SK-N-SH (cell line): ENCODE data around the gene ECEL1. TPM values are rescaled to one million over a fixed set of nuclear protein-coding genes. Genes with fewer than 3 reads are reported as not detected.

ENCODE experiments used
- CTCF ChIA-PET: fragments of 300-600, 350-600 bp; formaldehyde crosslinking; extraction: SDS; loops from one replicate; lab custom pipeline; 2021; lab: Yijun Ruan, JAX
- POLR2A ChIA-PET: fragments of 350-600 bp; sonication (Branson Sonifier 250); formaldehyde crosslinking; extraction: SDS; loops from one replicate; lab custom pipeline; 2020; ENCODE audit warnings: antibody characterized with exemption, inconsistent platforms; lab: Yijun Ruan, JAX
- DNase-seq: peaks from one replicate; pipeline ENCODE4 v3.0.0; 2012
- H2AFZ ChIP-seq: fragments of 200-600 bp; sonication (generic); 2 replicates; pipeline ENCODE4 v1.8.1; 2016; ENCODE audit warnings: antibody characterized with exemption, mild to moderate bottlenecking, low read depth
- H3F3A ChIP-seq: fragments of 200-600 bp; sonication (generic); replicated peaks from 2 replicates; pipeline ENCODE3; 2016; ENCODE audit warnings: antibody characterized with exemption, mild to moderate bottlenecking; ENCODE audit not compliant: insufficient read depth
- H3K27ac ChIP-seq, 2 experiments: fragments of 200-500 bp in 1 of 2; fragments of 200-600 bp in 1 of 2; sonication (Bioruptor generic) in 1 of 2; sonication (generic), shearing (Covaris generic) in 1 of 2; 2 replicates each; pipeline versions ENCODE4 v1.5.1 to v1.6.1; 2014 to 2016; ENCODE audit warnings: low read depth in 2 of 2, inconsistent platforms in 1 of 2, low read length in 1 of 2, mild to moderate bottlenecking in 1 of 2, mixed read lengths in 1 of 2
- H3K27me3 ChIP-seq: fragments of 200-600 bp; sonication (generic), shearing (Covaris generic); 2 replicates; pipeline ENCODE4 v1.6.1; 2016; ENCODE audit warnings: mixed run types; ENCODE audit not compliant: insufficient read depth
- H3K36me3 ChIP-seq, 2 experiments: fragments of 200-500 bp in 1 of 2; fragments of 200-600 bp in 1 of 2; sonication (Bioruptor generic) in 1 of 2; sonication (generic) in 1 of 2; replicated peaks in 1 of 2; 2 replicates each; pipeline versions ENCODE3 to v1.5.1; 2014 to 2016; ENCODE audit warnings: low read length in 1 of 2, mild to moderate bottlenecking in 1 of 2; ENCODE audit not compliant: insufficient read depth in 2 of 2, control insufficient read depth in 1 of 2
- H3K4me1 ChIP-seq, 2 experiments: fragments of 200-500 bp in 1 of 2; fragments of 200-600 bp in 1 of 2; sonication (Bioruptor generic) in 1 of 2; sonication (generic), shearing (Covaris generic) in 1 of 2; 2 replicates each; pipeline versions ENCODE4 v1.5.1 to v1.6.1; 2014 to 2016; ENCODE audit warnings: low read depth in 1 of 2, low read length in 1 of 2, mixed run types in 1 of 2; ENCODE audit not compliant: insufficient read depth in 2 of 2, control insufficient read depth in 1 of 2
- H3K4me2 ChIP-seq: fragments of 200-600 bp; sonication (generic), shearing (Covaris generic); 2 replicates; pipeline ENCODE4 v1.6.1; 2017; ENCODE audit warnings: mixed run types
- H3K4me3 ChIP-seq, 2 experiments: fragments of 200-500 bp in 1 of 2; fragments of 200-600 bp in 1 of 2; sonication (Bioruptor generic) in 1 of 2; sonication (generic), shearing (Covaris generic) in 1 of 2; 2 replicates each; pipeline versions ENCODE4 v1.5.1 to v1.8.1; 2014 to 2016; ENCODE audit warnings: low read depth in 2 of 2, inconsistent platforms in 1 of 2, low read length in 1 of 2, mild to moderate bottlenecking in 1 of 2, mixed read lengths in 1 of 2, moderate library complexity in 1 of 2
- H3K79me2 ChIP-seq: fragments of 200-600 bp; sonication (generic); 2 replicates; pipeline ENCODE4 v1.8.1; 2017; ENCODE audit warnings: mild to moderate bottlenecking; ENCODE audit not compliant: insufficient read depth
- H3K9ac ChIP-seq: fragments of 200-600 bp; sonication (generic); 2 replicates; pipeline ENCODE4 v1.6.1; 2017; ENCODE audit warnings: mixed run types
- H3K9me2 ChIP-seq: fragments of 200-600 bp; sonication (generic); 2 replicates; pipeline ENCODE4 v1.6.1; 2017; ENCODE audit warnings: mixed run types
- H3K9me3 ChIP-seq: fragments of 200-600 bp; sonication (generic); 2 replicates; pipeline ENCODE4 v1.6.1; 2017; ENCODE audit warnings: mixed run types, mild to moderate bottlenecking, moderate library complexity
- H4K20me1 ChIP-seq: fragments of 200-600 bp; sonication (generic); 2 replicates; pipeline ENCODE4 v1.6.1; 2017; ENCODE audit warnings: mild to moderate bottlenecking, mixed run types; ENCODE audit not compliant: insufficient read depth
- ELF1 ChIP-seq: IDR thresholded peaks from 2 replicates; pipeline ENCODE4 v1.4.0; 2012
- EZH2phosphoT487 ChIP-seq: fragments of 200-600 bp; sonication (generic); IDR thresholded peaks from 2 replicates; pipeline ENCODE4 v1.6.1; 2017; ENCODE audit warnings: low read depth, mixed run types, mild to moderate bottlenecking, antibody characterized with exemption, moderate library complexity, borderline replicate concordance
- FOXJ3 ChIP-seq: sonication (generic); formaldehyde crosslinking; IDR thresholded peaks from 2 replicates; pipeline ENCODE4 v1.5.1; 2020; ENCODE audit warnings: mild to moderate bottlenecking, missing genetic modification reagents
- FOXM1 ChIP-seq: IDR thresholded peaks from 2 replicates; pipeline ENCODE4 v1.4.0; 2012; ENCODE audit warnings: low read depth, mild to moderate bottlenecking
- GATA2 ChIP-seq: sonication (generic); formaldehyde crosslinking; IDR thresholded peaks from 2 replicates; pipeline ENCODE4 v1.5.0; 2020; ENCODE audit warnings: mild to moderate bottlenecking, missing genetic modification reagents
- MXI1 ChIP-seq: IDR thresholded peaks from 2 replicates; pipeline ENCODE4 v1.6.1; 2012; ENCODE audit warnings: mild to moderate bottlenecking, low read depth, low read length, improper control_type of control experiment
- NFIC ChIP-seq: IDR thresholded peaks from 2 replicates; pipeline ENCODE4 v1.4.0; 2012; ENCODE audit warnings: borderline replicate concordance
- POLR2AphosphoS5 ChIP-seq: IDR thresholded peaks from 2 replicates; pipeline ENCODE4 v1.6.1; 2012; ENCODE audit warnings: low read depth, low read length
- RAD21 ChIP-seq: IDR thresholded peaks from 2 replicates; pipeline ENCODE4 v1.6.1; 2012; ENCODE audit warnings: mild to moderate bottlenecking, low read length
- RCOR1 ChIP-seq: fragments of 150-350 bp; IDR thresholded peaks from 2 replicates; pipeline ENCODE4 v1.6.1; 2017; ENCODE audit warnings: antibody characterized with exemption, low read length
- SMC3 ChIP-seq: IDR thresholded peaks from 2 replicates; pipeline ENCODE4 v1.6.1; 2012; ENCODE audit warnings: low read depth, low read length, improper control_type of control experiment
- TCF12 ChIP-seq: IDR thresholded peaks from 2 replicates; pipeline ENCODE4 v1.4.0; 2012
- YY1 ChIP-seq: IDR thresholded peaks from 2 replicates; pipeline ENCODE4 v1.4.0; 2012; ENCODE audit warnings: low read depth, mild to moderate bottlenecking
- WGBS: methylation state at CpG from one replicate; pipeline ENCODE4 v1.1.6; 2017; ENCODE audit warnings: low lambda C conversion rate; 5-methylcytosine and 5-hydroxymethylcytosine counted together
- polyA plus RNA-seq, 3 experiments: library from polyadenylated mRNA; depleted of rRNA; stranded (reverse); fragments of >200 nt; gene quantifications; 2 replicates each; pipeline ENCODE4 v1.2.3, GENCODE V29; 2012
- TF ChIP-seq, protein P1 (sequence below): fragments of 150-350 bp; IDR thresholded peaks from 2 replicates; pipeline ENCODE4 v1.6.1; 2017; ENCODE audit warnings: antibody characterized with exemption, low read length, low read depth, borderline replicate concordance
- TF ChIP-seq, protein P2 (sequence below): fragments of 150-350 bp; IDR thresholded peaks from 2 replicates; pipeline ENCODE4 v1.6.1; 2016; ENCODE audit warnings: mild to moderate bottlenecking, low read depth, low read length
- TF ChIP-seq, protein P3 (sequence below): IDR thresholded peaks from 2 replicates; pipeline ENCODE4 v1.4.0; 2012; ENCODE audit warnings: low read depth, borderline replicate concordance
- TF ChIP-seq, protein P4 (sequence below): IDR thresholded peaks from 2 replicates; pipeline ENCODE4; 2012
- TF ChIP-seq, protein P5 (sequence below): IDR thresholded peaks from 2 replicates; pipeline ENCODE4 v1.4.0; 2012; ENCODE audit warnings: low read depth, borderline replicate concordance

Gene ECEL1
- polyA plus RNA-seq, 1 of the 3 experiments (the other 2 are of a cell fraction): not detected

DNA sequence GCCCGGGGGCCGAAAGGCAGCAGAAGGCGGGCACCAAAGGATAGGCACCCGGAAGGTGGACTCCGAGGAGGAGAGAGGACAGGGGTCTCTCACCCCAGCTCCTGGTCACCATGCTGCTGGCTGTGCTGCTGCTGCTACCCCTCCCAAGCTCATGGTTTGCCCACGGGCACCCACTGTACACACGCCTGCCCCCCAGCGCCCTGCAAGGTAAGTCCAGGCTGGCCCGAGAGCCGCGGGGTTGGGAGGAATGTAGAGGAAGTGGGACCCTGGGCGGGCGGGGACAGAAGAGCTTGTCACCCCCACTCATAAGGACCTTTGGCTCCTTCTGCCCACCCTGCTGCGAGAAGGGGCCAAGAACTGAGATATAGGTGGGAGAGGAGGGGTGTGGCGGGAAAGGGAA, 32.9 kb upstream of the ECEL1 start:
- Histone ChIP-seq H3K9me2 (no peaks in the 10 kb centered on the region), H3K4me3 (no peak overlapping the region), H3K4me2 (no peak overlapping the region), H2AFZ (no peak overlapping the region), H3K27me3 (peaks cover 29% of the 10 kb centered on the region), H3K27ac (no peak overlapping the region), H3K79me2 (no peaks in the 10 kb centered on the region), H3K9ac (no peak overlapping the region), H3K9me3 (no peaks in the 10 kb centered on the region), H4K20me1 (no peaks in the 10 kb centered on the region), H3F3A (no peaks in the 10 kb centered on the region), H3K4me1 (peaks cover 0 to 21% of the 10 kb centered on the region in 2 experiments; a peak in 1 of 4 replicates), H3K36me3 (no peaks in the 10 kb centered on the region)
- CTCF ChIA-PET: interaction anchor here (1.1 to 9.7 kb wide), 14 partner anchors 9 to 595 kb away, joined by 3 to 196 read pairs (median 28); no protein-coding TSS in a partner anchor
- TF ChIP-seq TCF12 (no peak), MXI1 (no peak), EZH2phosphoT487 (no peak), RAD21 (no peak), FOXJ3 (CRISPR knock-in tag) (no peak), NFIC (no peak)
- TF ChIP-seq, protein P1, sequence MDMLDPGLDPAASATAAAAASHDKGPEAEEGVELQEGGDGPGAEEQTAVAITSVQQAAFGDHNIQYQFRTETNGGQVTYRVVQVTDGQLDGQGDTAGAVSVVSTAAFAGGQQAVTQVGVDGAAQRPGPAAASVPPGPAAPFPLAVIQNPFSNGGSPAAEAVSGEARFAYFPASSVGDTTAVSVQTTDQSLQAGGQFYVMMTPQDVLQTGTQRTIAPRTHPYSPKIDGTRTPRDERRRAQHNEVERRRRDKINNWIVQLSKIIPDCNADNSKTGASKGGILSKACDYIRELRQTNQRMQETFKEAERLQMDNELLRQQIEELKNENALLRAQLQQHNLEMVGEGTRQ: no peak
- TF ChIP-seq, protein P2, sequence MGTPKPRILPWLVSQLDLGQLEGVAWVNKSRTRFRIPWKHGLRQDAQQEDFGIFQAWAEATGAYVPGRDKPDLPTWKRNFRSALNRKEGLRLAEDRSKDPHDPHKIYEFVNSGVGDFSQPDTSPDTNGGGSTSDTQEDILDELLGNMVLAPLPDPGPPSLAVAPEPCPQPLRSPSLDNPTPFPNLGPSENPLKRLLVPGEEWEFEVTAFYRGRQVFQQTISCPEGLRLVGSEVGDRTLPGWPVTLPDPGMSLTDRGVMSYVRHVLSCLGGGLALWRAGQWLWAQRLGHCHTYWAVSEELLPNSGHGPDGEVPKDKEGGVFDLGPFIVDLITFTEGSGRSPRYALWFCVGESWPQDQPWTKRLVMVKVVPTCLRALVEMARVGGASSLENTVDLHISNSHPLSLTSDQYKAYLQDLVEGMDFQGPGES: no peak
- TF ChIP-seq, protein P3, sequence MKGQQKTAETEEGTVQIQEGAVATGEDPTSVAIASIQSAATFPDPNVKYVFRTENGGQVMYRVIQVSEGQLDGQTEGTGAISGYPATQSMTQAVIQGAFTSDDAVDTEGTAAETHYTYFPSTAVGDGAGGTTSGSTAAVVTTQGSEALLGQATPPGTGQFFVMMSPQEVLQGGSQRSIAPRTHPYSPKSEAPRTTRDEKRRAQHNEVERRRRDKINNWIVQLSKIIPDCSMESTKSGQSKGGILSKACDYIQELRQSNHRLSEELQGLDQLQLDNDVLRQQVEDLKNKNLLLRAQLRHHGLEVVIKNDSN: no peak
- POLR2A ChIA-PET: no interaction called here
- no peak for DNase-seq
- WGBS: 63% methylated on average over 15 of the region's 15 CpGs

DNA sequence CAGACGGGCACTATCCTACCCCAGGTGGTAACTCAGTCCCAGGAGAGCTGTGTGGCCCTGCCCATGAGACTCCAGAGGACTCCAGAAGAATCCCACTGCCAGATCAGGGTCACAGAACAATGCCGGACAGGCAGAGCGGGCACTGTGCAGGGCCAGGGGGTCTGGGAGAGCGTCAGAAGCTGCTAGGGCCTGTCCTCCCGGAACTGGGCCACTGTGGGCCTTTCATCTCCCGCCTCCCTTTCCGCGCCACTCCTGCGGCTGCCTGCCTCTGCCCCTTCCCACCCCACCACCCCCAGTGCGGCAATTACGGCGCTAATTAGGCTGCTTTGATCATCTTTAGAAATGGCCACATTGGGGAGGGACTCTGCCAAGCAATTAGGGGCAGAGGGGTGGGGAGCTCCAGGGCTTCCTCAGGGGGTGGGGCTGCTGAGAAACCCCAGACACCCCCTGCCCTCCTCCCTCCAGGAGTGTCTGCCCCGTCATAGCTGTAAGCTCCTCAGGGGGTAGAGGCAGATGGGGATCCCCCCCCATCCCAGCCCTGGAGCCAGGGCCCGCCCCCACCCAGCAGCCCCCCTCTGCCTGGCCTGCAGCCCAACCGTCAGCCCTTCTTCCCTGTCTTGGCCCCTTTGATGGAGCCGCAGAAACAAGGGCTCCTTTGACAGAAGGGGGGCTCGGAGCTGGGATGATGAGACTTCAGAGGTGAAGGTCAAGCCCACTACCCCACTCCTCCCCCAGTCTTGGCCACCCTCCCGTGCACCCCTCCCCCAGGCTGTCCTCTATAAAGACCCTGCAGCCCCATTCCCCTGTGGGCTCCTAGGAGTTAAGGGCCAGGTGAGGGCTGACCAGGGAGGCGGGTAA, 32.2 kb upstream of the ECEL1 start, which contains the start of gene PRSS56:
TSS of gene PRSS56 (plus strand) at position 808 of the 858 bp plus-strand sequence. CDS start 211 bp downstream, outside the sequence.
- Histone ChIP-seq H3K4me3 (no peak within 1 kb of the TSS), H3F3A (no peaks in the 10 kb centered on the region), H3K4me2 (no peak within 1 kb of the TSS), H3K9me3 (no peaks in the 10 kb centered on the region), H3K27me3 (peaks cover 29% of the 10 kb centered on the region), H3K27ac (no peak within 1 kb of the TSS), H3K79me2 (no peaks in the 10 kb centered on the region), H2AFZ (no peak within 1 kb of the TSS), H4K20me1 (no peaks in the 10 kb centered on the region), H3K9me2 (no peaks in the 10 kb centered on the region), H3K9ac (no peak within 1 kb of the TSS), H3K4me1 (peaks cover 0 to 17% of the 10 kb centered on the region in 2 experiments; a peak in 1 of 4 replicates), H3K36me3 (no peaks in the 10 kb centered on the region)
- CTCF ChIA-PET: interaction anchor here (1.1 to 9.7 kb wide), 15 partner anchors 8 to 619 kb away, joined by 3 to 196 read pairs (median 17); no protein-coding TSS in a partner anchor
- WGBS: 72% methylated on average over 18 of the region's 19 CpGs
- POLR2A ChIA-PET: no interaction called here
- no peak for DNase-seq
- TF ChIP-seq, protein P1: no peak
- no peak for TF ChIP-seq RCOR1
- no peak for TF ChIP-seq FOXM1
- TF ChIP-seq SMC3: no peak
- TF ChIP-seq, protein P4, sequence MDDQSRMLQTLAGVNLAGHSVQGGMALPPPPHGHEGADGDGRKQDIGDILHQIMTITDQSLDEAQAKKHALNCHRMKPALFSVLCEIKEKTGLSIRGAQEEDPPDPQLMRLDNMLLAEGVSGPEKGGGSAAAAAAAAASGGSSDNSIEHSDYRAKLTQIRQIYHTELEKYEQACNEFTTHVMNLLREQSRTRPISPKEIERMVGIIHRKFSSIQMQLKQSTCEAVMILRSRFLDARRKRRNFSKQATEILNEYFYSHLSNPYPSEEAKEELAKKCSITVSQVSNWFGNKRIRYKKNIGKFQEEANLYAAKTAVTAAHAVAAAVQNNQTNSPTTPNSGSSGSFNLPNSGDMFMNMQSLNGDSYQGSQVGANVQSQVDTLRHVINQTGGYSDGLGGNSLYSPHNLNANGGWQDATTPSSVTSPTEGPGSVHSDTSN: no peak
- TF ChIP-seq, protein P5, sequence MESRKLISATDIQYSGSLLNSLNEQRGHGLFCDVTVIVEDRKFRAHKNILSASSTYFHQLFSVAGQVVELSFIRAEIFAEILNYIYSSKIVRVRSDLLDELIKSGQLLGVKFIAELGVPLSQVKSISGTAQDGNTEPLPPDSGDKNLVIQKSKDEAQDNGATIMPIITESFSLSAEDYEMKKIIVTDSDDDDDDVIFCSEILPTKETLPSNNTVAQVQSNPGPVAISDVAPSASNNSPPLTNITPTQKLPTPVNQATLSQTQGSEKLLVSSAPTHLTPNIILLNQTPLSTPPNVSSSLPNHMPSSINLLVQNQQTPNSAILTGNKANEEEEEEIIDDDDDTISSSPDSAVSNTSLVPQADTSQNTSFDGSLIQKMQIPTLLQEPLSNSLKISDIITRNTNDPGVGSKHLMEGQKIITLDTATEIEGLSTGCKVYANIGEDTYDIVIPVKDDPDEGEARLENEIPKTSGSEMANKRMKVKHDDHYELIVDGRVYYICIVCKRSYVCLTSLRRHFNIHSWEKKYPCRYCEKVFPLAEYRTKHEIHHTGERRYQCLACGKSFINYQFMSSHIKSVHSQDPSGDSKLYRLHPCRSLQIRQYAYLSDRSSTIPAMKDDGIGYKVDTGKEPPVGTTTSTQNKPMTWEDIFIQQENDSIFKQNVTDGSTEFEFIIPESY: no peak
- no peak for TF ChIP-seq FOXJ3 (CRISPR knock-in tag)
- no peak for TF ChIP-seq POLR2AphosphoS5
- TF ChIP-seq GATA2 (CRISPR knock-in tag): no peak
- TF ChIP-seq YY1: no peak
- TF ChIP-seq ELF1: no peak
- no peak for TF ChIP-seq MXI1
